Stimulated activated CD4-positive, alpha-beta T cell treated with anti-CD3 and anti-CD28 coated beads, TNF-alpha, amount 100 ng/mL, for 24 hours (primary cell): ENCODE data around the gene PPP1R37.
A peak's percentile ranks its signal among the peaks of the same experiment; 100 is the strongest.

ENCODE experiments used
- DNase-seq, 3 experiments: peaks; one replicate each; pipeline ENCODE4 v3.0.0-alpha.2; 2020; ENCODE audit warnings: low read depth in 3 of 3

The PPP1R37 gene

GRCh38 chr19:45071545-45071938, 21.4 kb upstream of the PPP1R37 start:
- DNase-seq: no peak

DNA sequence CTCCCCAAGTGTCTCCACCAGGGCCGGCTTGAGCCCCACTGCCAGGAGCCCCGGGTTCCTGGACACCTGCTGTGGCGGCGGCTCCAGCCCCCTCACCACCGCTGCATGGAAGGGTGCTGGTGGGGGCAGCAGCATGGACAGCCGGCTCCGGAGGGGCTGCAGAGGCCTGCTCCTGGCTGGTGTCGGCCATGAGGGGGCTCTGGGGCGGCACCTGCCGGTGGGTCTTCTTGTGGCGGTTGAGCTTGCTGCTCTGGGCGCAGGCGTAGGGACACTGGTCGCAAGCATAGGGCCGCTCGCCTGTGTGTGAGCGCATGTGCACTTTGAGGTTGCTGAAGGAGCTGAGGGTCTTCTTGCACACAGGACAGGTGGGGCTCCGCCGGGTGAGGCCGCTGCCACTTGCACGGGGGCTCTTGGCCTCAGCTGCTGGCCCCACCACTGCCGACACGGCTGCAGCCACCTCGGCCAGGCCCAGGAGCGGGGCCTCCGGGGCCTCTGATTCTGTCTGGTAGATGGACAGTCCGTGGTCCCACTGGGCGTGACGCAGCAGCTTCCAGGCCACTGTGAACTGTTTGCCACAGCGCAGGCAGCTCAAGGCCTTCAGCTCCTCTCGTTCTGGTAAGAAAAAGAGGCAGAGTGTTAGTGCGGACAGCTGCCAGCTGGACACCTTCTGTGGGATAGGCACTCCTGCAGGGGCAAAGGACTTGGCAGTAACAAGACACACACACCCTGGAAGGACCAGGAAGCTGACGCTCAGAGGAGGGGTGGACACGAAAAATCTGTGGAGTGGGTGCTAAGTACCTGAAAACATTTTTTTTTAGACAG, 20.8 kb upstream of the PPP1R37 start:
- DNase-seq: no peak

DNA sequence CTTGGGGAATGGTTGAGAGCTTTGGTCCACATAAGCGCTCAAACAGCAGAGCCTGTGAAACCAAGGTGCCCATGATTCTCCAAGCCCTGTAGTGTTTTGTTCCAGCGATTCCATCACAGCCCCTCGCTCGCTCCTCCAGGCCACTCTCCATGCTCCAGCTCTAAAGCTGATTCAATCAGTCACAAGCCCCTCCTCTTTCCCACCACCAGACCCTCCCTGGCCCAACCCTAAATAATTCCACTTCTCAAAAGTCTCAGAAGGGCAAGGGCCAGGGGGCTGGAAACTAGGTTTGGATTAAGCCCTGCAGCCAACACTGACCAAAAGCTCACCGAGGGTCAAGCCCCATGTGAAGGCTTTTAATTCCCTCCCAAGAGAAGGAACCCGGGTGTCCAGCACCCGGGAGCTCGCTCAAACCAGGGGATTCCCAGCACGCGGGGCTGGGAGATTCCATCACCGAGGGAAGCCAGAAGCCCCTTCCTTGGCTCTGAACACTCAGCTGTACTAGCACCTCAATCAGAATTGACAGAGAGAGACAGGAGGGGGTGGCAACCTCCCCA, 18.2 kb upstream of the PPP1R37 start:
- DNase-seq: no peak

DNA sequence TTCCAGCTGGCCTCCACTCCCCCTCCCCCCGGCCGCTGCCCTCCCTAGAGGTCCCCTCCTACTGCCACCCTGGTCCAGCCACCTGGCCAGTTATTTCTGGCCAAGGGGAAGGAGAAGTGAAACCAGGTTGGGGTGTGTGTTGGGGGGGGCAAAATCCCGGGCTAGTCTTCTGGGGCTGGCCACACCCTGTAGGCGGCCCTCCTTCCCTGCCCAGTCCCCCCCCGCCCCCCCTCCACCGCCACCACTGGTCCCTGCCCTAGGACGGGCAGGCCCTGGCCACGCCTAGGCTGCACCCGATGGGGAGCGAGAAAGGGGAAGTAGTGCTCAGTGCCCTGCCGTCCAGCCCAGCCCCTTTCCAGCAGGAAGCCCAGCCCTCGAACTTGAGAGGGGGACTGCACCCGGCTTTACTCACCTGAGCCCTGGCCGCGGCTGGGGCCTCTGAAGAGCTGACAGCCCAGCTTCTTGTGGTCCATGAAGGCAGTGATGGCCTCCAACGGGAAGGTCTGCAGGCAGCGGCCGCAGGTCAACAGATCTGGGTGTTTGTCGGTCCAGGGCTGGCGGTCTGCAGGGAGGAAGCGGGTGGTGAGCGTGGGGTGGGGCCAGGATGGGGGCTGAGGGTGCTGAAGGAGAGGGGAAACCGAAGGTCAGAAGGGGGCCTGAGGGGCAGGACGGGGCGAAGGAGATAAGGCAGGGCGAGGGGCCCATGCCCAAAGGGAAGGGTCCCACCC, 17.5 kb upstream of the PPP1R37 start:
- peak in 1 of 3 experiments; percentile 34 for DNase-seq

GRCh38 chr19:45076029-45076850, 16.7 kb upstream of the PPP1R37 start, which contains the start of gene ZNF296:
Gene ZNF296, minus strand, starts transcription at chr19:45076478. Its CDS starts 105 bp downstream, at chr19:45076373.
- DNase-seq: peak; percentile 54 to 85 (median 71)

- no peak for DNase-seq
Measured at GRCh38 chr19:45076851-45077730, 15.9 kb upstream of the PPP1R37 start.

GRCh38 chr19:45078390-45079062, 14.5 kb upstream of the PPP1R37 start:
- DNase-seq: no peak

GRCh38 chr19:45079063-45079910, 13.7 kb upstream of the PPP1R37 start, which contains the start of gene GEMIN7:
Gene GEMIN7, plus strand, starts transcription at chr19:45079260. Its CDS starts 10,855 bp downstream, at chr19:45090115.
- DNase-seq: peak; percentile 65 to 79 (median 73)

DNA sequence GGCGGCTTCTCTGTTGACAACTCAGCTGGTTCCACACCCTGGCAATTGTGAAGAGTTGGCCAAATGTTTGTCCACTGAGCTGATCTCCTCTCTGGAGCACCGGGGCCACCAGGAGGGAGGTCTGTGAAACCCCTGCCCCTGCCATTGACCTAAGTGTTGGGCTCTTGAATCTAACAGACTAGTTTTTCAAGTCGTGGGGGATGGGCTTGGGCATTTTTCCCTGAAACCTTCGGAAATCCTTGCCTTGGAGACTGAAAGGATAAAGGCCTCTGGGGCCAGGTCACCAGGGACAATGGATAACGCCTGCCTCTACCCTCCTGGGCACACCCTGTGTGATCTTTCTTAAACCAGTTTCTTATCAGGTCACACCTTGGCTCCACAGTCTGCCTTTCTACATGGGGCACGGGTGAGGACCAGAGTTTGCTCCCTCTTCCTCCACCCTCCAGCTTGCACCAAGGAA, 13.0 kb upstream of the PPP1R37 start:
- DNase-seq: no peak

- no peak for DNase-seq
Measured at GRCh38 chr19:45082170-45082569, 10.8 kb upstream of the PPP1R37 start.

GRCh38 chr19:45086480-45086879, 6.5 kb upstream of the PPP1R37 start:
- no peak for DNase-seq

DNA sequence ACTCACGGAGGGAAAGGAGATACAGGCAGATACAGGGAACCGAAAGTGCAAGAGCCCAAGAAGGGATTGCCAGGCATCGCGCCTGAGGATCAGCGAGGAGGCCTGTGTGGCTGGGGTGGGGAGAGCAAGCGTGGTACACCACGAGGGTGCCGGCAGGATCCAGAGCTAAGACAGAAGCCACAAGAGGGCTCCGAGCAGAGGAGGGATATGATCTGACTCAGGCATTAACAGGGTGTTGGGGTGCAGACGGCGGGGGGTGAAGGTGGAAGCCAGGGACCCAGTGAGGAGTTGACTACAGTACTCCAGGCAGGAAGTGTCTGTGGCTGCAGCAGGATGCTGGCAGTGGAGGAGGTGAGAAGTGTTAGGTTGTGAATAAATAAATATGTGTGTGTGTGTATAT, 5.4 kb upstream of the PPP1R37 start:
- peak in 1 of 3 experiments; percentile 11 for DNase-seq

DNA sequence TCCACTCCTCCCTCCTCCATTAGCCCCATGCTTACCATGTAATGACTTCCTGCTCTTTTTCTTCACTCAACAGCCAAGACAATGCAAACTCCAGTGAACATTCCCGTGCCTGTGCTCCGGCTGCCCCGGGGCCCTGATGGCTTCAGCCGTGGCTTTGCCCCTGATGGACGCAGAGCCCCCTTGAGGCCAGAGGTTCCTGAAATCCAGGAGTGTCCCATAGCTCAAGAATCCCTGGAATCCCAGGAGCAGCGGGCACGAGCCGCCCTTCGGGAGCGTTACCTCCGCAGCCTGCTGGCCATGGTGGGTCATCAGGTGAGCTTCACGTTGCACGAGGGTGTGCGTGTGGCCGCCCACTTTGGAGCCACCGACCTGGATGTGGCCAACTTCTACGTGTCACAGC, 2.9 kb upstream of the PPP1R37 start:
- DNase-seq: no peak

DNA sequence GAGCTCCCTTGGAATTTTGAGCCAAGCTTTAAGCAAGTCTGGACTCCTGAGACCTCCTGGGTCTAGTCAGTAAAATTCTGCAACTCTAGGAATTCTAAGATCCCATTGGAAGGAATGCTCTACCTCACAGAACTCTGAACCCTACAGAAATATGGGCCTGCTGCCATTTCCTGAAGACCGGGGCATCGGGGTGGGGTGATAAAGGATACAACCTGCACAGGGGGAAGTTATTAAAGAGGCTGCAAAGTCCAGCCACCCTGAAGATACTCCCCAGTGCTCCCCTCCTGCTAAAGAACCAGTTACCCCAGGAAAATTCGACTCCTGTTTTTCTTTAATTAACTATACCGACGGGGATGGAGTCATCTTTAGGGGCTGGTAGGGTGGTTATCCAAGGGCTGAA, 2.4 kb upstream of the PPP1R37 start:
- no peak for DNase-seq

DNA sequence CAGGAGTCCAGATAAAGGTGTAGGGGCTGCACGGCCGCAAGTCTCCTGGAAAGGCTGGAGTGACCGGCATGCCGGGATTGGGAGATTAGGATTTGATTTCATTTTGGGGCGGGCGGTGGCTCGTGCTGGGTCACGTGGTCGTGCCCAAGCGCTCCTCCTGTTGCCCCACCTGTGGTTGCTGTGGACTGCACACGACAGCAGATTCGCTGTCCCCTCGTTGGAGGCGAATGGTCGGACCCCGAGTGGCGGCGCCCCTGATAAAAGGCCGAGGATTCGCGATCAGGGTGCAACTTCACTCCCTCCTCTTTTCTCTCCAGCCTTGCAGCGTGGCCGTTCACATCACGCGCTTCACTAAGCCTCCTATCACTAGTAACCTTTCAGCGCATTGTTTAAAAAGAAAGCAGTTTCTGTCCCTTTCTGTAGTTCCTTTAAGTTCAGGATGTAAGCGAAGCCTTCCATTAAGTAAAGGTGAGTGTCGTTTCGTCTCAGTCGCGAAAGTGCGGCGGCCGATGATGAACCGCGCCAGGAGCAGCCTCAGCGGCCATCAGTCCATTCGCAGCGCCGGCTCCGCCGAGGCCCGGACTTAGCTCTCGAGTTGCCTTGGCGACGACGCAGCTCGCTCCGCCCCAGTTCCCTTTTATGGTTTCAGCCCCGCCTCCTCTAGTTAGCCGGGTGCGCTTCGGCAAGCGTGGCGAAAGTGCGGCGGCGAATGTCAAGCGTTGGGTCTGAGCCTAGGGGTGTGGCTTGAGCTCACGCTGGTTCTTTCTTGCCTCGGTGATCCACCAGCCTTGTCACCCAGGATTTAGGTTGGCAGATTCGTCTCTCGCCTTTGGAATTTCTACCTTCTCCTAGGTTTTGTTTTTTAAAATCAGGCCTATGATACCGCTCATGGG, 1.7 kb upstream of the PPP1R37 start:
- DNase-seq: peak; percentile 84 to 97 (median 91)

GRCh38 chr19:45094137-45094536, 1.2 kb downstream of the PPP1R37 start:
- no peak for DNase-seq

DNA sequence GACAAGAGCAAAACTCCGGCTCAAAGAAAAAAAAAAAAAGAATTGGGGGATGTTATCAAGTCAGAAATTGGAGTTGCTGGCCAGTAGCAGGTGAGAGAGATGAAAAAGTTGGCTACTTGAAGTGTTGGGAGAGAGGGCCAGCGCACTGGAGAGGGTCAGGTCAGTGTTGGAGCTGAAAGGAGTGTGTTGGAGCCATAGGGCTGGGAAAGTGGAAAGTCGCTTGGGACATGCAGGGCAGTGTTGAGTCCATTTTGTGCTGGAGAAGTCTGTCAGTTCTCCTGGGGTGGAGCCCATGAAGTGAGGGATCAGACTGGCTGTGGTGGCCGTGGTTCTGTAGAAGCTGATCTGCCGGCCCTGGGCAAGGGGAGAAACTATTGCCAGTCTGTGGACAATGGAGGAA, 1.7 kb downstream of the PPP1R37 start:
- DNase-seq: no peak
